ENCODE results near the gene DKKL1.
A peak's percentile ranks its signal among the peaks of the same experiment; 100 is the strongest.

DKKL1 gene

GRCh38 chr19:49400029-49400428 lies 36.4 kb downstream of the DKKL1 start:
- TF ChIP-seq CTCF (IDR thresholded peaks at IDR 0.05; ENCODE audit: insufficient read depth, low read depth, low read length, missing control alignments), result no peak
- H3K4me3 ChIP-seq (ENCODE audit: low read length), result no peak overlapping the region
- DNase-seq (ENCODE audit: low read depth), result peak; percentile 45

DNA sequence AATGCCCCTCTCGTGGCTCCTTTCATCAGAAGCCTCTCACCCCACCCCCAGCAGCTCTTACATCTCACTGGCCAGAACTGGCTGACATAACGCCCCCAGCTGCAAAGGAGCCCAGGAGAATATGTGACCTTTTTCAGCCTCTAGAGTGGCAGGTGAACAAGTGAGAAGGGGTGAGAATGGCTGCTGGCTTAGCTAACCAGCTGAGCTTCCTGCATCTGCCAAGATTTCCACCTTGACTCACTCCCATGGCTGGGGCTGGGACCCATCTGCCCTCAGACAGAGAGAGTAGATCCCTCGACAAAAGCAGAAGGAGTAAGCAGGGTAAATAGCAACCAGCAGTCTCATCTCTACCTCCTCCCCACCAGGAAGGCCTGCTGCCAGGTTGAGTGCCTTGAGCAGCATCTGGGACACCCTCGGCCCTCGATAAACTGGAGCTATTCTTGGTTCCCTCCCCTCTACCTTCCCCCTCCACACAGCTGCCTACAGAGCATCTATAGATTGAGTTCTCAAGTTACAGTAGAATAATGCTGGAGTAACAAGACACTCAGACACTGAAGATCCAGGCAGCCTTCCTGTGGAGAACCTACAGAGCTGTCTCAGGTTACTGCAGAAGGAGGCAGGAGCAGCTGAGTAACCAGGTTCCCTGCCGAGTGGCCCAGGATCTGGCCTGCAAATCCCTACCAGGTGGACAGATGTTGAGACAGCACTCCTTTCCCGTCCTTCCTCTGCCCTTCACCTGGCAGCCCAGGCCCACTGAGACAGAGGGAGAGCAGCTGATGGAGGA lies 39.9 kb downstream of the DKKL1 start:
- no peak for DNase-seq (ENCODE audit: low read depth)
- no peak for TF ChIP-seq CTCF (IDR thresholded peaks at IDR 0.05; ENCODE audit: insufficient read depth, low read depth, low read length, missing control alignments)

DNA sequence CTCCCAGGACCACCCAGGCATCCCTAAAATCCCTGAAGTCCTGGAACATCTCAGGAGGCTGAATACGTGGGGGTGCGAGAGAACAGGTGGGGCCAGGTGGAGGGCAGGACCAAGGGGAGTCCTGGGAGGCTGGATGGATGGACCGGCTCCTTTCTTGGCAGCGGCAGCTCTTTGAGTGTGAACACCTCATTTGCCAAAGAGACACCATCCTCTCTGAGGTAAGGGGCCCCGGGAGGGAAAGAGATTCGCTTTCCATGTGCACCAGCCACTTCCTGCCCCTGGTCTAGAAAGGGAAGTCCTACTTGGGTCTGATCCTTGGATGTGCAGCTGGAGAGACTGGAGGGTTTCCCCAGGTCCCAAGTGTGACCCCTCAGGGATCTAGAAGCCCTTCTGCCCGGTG lies 43.4 kb downstream of the DKKL1 start:
- no peak overlapping the region for H3K4me3 ChIP-seq (ENCODE audit: low read length)
- TF ChIP-seq CTCF (IDR thresholded peaks at IDR 0.05; ENCODE audit: insufficient read depth, low read depth, low read length, missing control alignments), result no peak
- DNase-seq (ENCODE audit: low read depth), result no peak

More for the DNA sequence above, 39.9 kb downstream of the DKKL1 start:
- H3K4me3 ChIP-seq (ENCODE audit: low read length), result no peak overlapping the region

DNA sequence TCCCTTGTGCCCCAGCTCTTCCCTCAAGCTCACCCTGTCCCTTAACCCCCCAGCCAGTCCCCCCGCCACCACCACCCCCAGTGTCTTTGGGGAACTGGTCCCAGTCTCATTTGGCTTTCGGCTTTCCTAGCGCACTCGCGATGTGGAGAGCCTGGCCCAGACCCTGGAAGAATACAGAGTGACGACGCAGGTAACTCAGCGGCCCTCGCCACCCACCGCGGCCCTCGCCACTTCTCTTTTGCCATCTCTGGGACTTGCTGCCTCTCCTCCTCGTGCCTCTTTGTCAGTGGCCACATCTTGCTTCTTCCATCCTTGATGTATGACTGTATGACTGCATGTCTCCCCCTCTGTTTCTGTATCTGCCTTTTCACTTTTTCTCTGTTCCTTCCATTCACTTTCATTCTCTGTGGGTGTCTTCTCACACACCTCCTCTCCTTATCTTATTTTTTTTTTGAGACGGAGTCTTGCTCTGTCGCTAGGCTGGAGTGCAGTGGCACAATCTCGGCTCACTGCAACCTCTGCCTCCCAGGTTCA lies 43.9 kb downstream of the DKKL1 start:
- no peak for DNase-seq (ENCODE audit: low read depth)

DNA sequence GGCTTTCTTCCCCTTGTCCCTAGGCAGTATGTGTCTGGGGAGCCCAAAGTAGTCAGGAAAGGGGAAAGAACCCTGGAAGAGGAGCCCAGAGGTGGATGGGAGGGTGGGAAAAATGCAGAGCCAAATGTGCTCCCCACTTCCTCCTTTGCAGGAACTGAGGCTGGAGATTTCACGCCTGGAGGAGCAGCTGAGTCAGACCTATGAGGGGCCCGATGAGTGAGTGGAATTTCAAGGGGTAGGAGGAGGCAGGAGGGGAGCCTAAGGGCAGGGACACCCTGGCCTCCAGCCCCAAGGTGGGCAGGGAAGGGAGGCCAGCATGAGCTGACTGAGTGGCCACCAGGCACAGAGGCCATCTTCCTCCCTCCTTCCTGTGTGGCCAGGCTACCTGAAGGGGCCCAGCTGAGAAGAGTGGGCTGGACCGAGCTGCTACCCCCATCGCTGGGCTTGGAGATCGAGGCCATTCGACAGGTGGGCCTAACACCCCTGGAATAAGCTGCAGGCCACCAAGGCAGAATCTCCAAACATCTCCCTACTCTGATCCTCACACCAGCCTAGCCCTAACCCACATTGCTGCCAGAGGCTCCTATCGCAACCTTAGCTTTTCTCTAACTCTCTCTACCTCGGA lies 45.3 kb downstream of the DKKL1 start:
- H3K4me3 ChIP-seq (ENCODE audit: low read length), result no peak overlapping the region
- no peak for TF ChIP-seq CTCF (IDR thresholded peaks at IDR 0.05; ENCODE audit: insufficient read depth, low read depth, low read length, missing control alignments)
- peak; percentile 26 for DNase-seq (ENCODE audit: low read depth)

More for the DNA sequence above, 43.9 kb downstream of the DKKL1 start:
- H3K4me3 ChIP-seq (ENCODE audit: low read length), result no peak overlapping the region
- TF ChIP-seq CTCF (IDR thresholded peaks at IDR 0.05; ENCODE audit: insufficient read depth, low read depth, low read length, missing control alignments), result no peak

GRCh38 chr19:49409441-49410029 lies 45.9 kb downstream of the DKKL1 start:
- no peak overlapping the region for H3K4me3 ChIP-seq (ENCODE audit: low read length)
- DNase-seq (ENCODE audit: low read depth), result no peak
- no peak for TF ChIP-seq CTCF (IDR thresholded peaks at IDR 0.05; ENCODE audit: insufficient read depth, low read depth, low read length, missing control alignments)

All from epithelial cell of esophagus (primary cell).